Measurements from ENCODE around the gene SMCO2. TPM values are rescaled to one million over a fixed set of nuclear protein-coding genes. Genes with fewer than 3 reads are reported as not detected.

Gene SMCO2
- total RNA-seq, 1 experiment from 2014 or later = 0.20 TPM

DNA sequence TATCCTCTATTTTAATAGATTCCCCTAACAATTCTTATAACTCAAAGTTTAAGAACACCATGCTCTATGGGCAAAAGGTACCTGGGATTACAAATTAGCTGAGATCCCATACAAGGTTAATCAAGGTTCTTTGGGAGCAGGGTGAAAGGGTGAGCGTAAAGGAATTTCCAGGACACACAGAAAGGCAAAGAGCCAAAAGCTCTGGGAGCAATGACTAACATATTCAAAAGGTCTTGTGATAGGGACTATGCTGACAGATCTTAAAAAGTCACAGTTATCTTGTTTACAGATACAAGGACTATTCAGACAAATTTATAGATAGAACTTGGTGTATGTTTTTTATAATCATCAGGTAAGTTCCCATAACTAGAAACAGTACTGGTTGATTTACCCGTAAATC lies 58.0 kb downstream of the SMCO2 start:
- Histone ChIP-seq H3K27ac (ENCODE audit: insufficient read length, low read depth, low read length) (no peak overlapping the region), H3K79me2 (ENCODE audit: insufficient read depth, low read length) (no peaks in the 10 kb centered on the region), H3K9me3 (ENCODE audit: control insufficient read depth, low read depth, low read length) (no peaks in the 10 kb centered on the region), H2BK5ac (ENCODE audit: insufficient read length, low read length) (no peak overlapping the region), H3K23me2 (ENCODE audit: insufficient read length, low read depth, low read length, poor library complexity, severe bottlenecking) (no peaks in the 10 kb centered on the region), H3K23ac (ENCODE audit: insufficient read length, low read depth, low read length) (no peak overlapping the region), H4K8ac (replicated peaks; ENCODE audit: insufficient read length, low read depth, low read length) (no peak overlapping the region), H3K4me2 (ENCODE audit: insufficient read depth, insufficient read length, low read length) (no peak overlapping the region), H2BK120ac (ENCODE audit: low read depth, low read length, poor library complexity, severe bottlenecking) (no peak overlapping the region), H2AFZ (ENCODE audit: low read length) (no peak overlapping the region), H2AK5ac (ENCODE audit: insufficient read length, low read length) (no peak overlapping the region), H2BK20ac (ENCODE audit: low read depth, low read length, poor library complexity, severe bottlenecking) (no peak overlapping the region), H3K14ac (ENCODE audit: insufficient read depth, low read length) (no peak overlapping the region), H3K4ac (ENCODE audit: low read depth, low read length) (no peak overlapping the region), H3K79me1 (ENCODE audit: insufficient read depth, low read depth, low read length, poor library complexity, severe bottlenecking) (no peaks in the 10 kb centered on the region), H3T11ph (ENCODE audit: low read length) (no peak overlapping the region), H2BK12ac (ENCODE audit: insufficient read length, low read depth, low read length) (no peak overlapping the region), H4K20me1 (ENCODE audit: control insufficient read depth, insufficient read depth, insufficient read length) (no peaks in the 10 kb centered on the region), H3K9ac (ENCODE audit: extremely low read depth, insufficient read length, low read length) (no peak overlapping the region), H3K18ac (ENCODE audit: insufficient read length, low read depth, low read length) (no peak overlapping the region), H2BK15ac (ENCODE audit: low read depth, low read length) (no peak overlapping the region), H3K56ac (ENCODE audit: insufficient read length, low read depth, low read length) (no peak overlapping the region), H4K5ac (ENCODE audit: insufficient read length, low read depth, low read length) (no peak overlapping the region), H3K27me3 (ENCODE audit: insufficient read depth, low read length) (no peaks in the 10 kb centered on the region), H3K4me1 (ENCODE audit: insufficient read depth, low read length) (no peaks in the 10 kb centered on the region), H4K91ac (ENCODE audit: insufficient read length, low read depth, low read length) (no peak overlapping the region)
- H3K4me1 Mint-ChIP-seq = peaks cover 0 to 4% of the 10 kb centered on the region in 2 experiments; a peak in 3 of 4 replicates
- no CpG with 5 or more reads among the region's 2 CpGs for WGBS (ENCODE audit: extremely low coverage, insufficient read length, low lambda C conversion rate)
- no peaks in the 10 kb centered on the region for H3K9me3 Mint-ChIP-seq
- H3K27ac Mint-ChIP-seq = no peak overlapping the region
- H3K27me3 Mint-ChIP-seq (ENCODE audit: low read depth) = no peaks in the 10 kb centered on the region; the same call in 1 of the 2 replicates
- H3K36me3 Mint-ChIP-seq (ENCODE audit: insufficient read depth in 1 of 3, low read depth in 3 of 3) = no peaks in the 10 kb centered on the region
- DNase-seq = no peak
- no peak overlapping the region for H3K4me3 Mint-ChIP-seq
- TF ChIP-seq, protein P1, sequence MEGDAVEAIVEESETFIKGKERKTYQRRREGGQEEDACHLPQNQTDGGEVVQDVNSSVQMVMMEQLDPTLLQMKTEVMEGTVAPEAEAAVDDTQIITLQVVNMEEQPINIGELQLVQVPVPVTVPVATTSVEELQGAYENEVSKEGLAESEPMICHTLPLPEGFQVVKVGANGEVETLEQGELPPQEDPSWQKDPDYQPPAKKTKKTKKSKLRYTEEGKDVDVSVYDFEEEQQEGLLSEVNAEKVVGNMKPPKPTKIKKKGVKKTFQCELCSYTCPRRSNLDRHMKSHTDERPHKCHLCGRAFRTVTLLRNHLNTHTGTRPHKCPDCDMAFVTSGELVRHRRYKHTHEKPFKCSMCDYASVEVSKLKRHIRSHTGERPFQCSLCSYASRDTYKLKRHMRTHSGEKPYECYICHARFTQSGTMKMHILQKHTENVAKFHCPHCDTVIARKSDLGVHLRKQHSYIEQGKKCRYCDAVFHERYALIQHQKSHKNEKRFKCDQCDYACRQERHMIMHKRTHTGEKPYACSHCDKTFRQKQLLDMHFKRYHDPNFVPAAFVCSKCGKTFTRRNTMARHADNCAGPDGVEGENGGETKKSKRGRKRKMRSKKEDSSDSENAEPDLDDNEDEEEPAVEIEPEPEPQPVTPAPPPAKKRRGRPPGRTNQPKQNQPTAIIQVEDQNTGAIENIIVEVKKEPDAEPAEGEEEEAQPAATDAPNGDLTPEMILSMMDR (conservative IDR thresholded peaks at IDR 0.05) = no peak
